ENCODE measurements around the gene MYL7.
A peak's percentile ranks its signal among the peaks of the same experiment; 100 is the strongest.

MYL7 gene

DNA sequence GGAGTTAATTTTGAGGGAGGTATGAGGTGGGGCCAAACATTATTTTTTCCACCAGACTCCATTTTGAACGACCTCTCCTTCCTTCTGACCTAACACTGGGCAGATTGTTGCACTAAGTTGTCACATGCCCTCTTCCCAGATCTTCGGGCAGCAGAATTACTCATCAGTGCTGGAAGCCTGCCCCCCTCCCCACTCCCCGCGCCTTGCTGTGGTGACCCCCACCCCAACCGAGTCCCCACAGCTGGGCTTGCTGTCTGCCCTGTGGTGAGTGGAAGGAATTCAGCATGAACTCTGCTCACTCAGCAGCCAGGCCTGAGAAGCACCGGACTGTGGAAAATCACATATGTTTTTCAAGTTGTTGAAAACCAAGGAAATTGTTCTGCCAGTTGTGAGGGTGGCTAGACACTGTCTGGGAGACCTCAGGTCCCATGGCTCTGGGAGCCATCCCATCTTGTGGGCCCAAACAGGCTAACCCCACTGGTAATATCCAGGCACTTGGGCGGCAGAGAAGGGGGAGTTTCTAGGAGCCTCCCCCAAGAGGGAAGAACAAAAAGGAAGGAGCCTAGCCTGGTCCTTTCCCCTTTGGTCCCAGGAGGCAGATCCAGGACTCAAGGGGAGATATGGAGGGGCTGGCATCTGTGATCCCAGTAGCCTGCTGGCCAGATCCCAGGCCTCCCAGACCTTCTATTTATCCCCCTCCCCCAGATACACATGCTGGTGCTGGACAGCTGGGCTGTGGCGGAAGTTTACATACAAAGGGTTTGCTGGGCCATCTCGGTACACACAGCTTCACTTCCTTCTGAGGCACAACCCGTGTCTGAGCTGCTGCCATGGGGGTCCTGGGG is 40.5 kb downstream of the MYL7 start:
- DNase-seq (ENCODE audit: low read depth, low spot score), result peak; percentile 80

DNA sequence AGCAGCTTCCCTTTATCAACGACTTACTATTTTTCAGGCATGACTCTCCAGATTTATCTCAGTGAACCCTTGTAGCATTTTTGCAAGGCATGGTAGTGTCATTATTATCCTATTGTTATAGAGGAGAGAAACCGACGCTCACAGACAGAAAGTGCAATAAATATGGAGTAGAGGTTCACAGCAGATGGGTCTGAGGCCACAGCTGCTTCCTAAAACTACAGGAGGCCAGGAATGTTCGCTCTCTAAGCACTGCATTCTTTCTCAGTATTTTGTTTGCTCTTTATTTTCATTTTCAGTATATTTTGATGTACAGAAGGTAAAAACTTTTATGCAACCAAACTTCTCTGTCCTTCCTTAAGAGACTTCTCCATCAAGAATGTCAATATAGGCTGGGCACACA is 41.5 kb downstream of the MYL7 start:
- no peak for DNase-seq (ENCODE audit: low read depth, low spot score)

DNA sequence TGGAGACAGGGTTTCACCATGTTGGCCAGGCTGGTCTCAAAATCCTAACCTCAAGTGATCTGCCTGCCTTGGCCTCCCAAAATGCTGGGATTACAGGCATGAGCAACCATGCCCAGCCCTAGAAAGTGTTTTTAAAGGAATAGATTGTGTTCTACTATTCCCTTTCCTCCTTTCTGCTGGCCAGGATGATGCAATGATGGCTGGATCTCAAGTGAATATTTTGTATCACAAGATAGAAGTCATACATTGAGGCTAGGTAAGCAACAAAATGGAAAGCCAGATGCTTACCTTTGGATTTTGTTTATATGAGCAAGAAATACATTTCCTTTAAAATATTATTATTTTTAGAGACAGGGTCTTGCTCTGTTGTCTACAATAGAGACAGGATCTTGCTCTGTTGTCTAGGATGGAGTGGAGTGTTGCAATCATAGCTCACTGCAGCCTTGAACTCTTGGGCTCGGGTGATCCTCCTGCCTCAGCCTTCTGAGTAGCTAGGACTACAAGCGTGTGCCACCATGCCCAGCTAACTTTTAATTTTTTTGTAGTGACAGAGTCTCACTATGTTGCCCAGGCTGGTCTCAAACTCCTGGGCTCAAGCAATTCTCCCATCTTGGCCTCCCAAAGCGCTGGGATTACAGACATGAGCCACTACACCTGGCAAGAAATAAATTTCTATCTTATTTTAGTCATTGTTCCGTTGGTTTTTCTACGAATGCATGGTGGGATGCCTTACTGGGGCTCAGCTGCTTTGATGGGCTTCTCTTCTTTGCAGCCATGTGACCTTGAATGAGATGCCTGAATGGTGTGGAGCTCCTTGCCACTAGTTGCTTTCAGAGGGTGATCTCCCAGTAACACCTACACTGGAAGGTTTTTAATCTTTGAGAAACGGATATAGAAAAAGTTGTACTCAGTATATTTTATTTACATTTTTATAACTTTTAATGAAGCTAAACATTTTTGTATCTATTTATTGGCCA is 42.8 kb downstream of the MYL7 start:
- no peak for DNase-seq (ENCODE audit: low read depth, low spot score)

DNA sequence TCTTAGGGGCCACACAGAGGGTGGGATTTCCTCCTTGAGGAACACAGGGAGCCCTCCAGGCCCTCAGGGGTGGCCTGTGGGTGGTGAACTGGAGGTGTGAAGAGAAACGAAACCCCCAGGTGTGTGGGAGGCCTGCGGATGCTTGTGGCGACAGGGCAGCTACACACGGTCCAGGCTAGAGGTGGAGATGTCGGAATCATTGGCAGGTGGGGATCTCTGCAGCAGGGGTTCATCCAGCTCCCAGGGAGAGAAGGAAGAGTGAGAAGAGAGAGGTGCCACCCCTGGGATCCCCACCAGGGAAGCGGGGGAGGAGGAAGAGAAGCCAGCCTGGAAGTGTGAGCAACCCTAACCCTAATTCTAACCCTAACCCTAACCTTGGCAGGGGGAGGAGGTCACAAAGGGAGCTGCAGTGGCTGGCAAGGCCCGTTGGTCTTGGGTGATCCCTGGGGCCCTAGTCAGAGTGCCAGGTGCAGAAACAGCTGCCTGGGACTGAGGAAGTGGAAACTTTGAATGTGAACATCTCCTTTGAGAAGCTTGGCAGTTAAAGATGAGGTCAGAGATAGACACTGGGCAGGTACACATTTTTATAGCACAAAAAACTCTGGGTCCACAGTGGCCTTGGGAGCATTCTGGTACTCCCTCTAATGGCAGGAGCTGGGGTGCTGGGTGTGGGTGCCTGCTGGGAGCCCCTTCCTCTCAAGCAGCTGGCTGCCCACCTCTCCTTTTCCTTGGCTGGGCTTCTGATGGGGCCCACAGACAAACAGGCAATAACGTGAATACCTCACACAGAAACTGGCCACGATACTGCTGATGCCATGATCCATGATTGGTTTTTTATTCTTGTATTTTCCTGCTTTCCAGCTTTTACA is 43.8 kb downstream of the MYL7 start:
- DNase-seq (ENCODE audit: low read depth, low spot score), result no peak

DNA sequence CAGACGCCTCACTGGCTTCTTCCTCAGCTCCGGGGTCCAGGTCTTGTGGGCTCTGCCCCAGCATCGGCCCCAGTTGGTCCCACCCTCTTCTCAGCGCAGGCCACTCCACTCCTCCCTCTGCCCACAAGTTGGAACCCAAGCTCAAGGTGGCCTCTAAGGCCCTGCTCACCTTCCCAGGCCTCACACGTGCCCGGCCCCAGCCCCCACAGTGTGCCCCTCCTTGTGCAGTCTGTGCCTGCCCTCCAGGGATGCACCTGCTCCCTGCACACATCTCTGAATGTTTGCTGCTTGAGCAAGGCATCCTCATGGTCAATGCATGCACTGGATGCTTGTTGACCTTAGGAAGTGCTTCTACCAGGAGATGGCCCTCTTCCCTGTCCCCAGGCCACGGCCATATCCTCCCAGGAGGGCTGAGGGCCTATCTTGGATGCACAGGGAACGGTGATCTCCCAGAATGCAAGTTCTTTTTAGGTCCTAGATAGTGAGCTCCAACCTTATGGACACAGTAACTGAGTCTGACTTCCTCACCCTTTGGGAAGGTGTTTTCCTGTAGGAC is 44.7 kb downstream of the MYL7 start:
- no peak for DNase-seq (ENCODE audit: low read depth, low spot score)

DNA sequence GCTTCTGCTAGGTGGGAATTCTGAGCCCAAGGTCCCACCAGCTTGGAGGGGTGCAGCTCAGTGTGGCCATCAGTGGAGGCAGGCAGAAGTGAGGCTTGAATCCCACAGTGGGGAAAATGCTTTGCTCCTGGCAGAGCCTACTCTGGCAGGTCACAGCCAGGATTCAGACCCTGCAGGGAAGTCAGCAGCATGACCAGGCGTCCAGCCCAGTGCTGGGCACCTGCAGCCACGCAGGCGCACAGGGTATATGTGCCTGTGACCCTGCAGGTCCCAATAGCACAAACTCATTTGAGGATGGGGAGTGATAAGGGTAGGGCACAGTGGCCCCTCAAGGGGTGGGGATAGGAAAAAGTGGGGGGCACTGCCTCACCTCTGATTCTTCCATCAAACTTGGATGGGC is 45.4 kb downstream of the MYL7 start:
- DNase-seq (ENCODE audit: low read depth, low spot score), result no peak

DNA sequence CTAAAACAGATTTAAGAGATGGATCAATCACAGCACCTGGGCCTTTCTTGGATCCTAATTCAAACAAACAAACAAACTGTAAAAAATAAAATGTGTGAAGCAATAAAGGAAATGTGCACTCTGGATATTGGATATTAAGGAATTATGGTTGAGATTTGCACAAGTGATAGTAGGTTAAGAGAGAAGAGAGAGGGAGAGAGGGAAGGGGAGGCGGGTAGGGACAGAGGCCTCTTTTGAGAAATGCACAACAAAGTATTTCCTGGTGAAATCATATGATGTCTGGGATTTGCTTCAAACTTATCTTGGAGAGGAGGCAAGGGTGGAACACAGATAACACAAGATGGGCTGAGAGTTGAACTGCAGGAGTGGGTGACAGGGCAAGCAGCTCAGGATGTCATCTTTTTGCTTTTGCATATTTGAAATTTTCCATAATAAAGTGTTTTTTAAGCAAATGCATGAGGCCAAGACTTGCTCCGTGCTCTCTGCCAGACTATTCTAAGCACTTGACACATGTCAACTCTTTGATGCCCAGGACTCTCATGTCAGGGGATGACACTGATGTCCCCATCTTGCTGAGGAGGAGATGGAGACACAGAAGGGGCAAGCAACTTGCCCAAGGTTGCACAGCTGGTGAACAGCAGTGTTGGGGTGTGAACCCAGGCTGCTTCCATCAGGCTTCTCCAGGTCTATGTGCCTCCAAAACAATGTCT is 46.1 kb downstream of the MYL7 start:
- DNase-seq (ENCODE audit: low read depth, low spot score), result no peak

DNA sequence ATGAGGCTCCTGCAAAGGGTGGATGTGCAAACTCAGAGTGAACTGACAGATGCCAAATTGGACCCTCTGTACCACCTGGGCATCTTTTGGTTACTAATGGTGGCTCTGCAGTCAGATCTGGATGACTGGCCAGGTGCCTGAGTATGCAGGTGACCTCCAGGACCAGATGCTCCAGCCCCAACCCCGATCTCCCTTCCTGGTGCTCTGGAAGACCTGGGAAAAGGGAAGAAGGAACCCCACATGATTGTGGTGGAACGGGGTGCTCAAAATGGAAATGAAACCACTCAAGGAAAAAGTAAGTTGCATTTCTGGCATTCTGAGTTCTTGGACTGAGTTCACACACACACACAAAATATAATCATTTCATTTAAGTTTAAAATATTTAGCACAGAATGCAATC is 46.8 kb downstream of the MYL7 start:
- no peak for DNase-seq (ENCODE audit: low read depth, low spot score)

DNA sequence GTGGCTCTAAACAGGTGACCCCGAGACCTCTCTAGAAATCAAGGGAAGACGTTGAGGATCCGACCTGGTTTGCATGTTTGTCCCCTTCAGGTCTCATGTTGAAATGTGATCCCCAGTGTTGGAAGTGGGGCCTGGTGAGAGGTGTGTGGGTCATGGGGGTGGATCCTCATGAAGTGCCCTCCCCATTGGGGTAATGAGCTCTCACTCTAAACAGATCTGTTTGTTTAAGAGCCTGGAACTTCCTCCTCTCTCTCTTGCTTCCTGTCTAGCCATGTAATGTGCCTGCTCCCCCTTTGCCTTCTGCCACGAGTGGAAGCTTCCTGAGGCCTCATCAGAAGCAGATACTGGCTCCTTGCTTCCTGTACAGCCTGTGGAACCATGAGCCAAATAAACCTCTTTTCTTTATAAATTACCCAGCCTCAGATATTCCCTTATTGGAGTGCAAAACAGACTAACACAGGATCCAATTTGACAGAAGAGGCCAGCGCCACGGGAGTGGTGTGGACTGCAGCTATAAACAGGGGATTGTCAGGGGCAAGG is 48.0 kb downstream of the MYL7 start:
- DNase-seq (ENCODE audit: low read depth, low spot score), result no peak

Data from brain pericyte (primary cell).